B cell (primary cell): Measurements from ENCODE around the gene PHF11.

ENCODE experiments used
- EZH2 ChIP-seq: IDR thresholded peaks from 2 replicates; pipeline ENCODE4 v1.6.1; 2012; ENCODE audit warnings: borderline replicate concordance, low read depth, mild to moderate bottlenecking, moderate library complexity, low read length; ENCODE audit not compliant: insufficient read depth, poor library complexity, severe bottlenecking
- TF ChIP-seq, protein P1 (sequence below): fragments of 200-600 bp; IDR thresholded peaks from one replicate; pipeline ENCODE4 v1.8.0; 2022; ENCODE audit warnings: antibody characterized with exemption, mild to moderate bottlenecking

DNA sequence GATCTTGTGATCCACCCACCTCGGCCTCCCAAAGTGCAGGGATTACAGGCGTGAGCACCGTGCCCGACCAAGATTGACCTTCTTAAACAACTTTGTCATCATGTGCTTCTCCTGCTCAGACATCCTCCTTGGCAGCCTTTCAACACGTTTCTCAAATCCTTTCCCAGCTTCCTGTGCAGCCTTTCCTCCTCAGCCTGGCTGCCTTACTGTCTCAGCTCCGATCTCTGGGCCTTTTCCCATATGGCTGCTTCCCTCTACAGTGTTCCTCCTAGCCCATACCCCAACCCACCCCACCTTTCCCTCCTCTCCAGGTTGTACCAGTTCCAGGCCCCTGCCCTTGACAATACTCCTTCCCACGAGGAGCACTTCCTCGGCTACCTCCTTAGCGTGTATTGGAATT is 7.2 kb downstream of the PHF11 start:
- TF ChIP-seq, protein P1, sequence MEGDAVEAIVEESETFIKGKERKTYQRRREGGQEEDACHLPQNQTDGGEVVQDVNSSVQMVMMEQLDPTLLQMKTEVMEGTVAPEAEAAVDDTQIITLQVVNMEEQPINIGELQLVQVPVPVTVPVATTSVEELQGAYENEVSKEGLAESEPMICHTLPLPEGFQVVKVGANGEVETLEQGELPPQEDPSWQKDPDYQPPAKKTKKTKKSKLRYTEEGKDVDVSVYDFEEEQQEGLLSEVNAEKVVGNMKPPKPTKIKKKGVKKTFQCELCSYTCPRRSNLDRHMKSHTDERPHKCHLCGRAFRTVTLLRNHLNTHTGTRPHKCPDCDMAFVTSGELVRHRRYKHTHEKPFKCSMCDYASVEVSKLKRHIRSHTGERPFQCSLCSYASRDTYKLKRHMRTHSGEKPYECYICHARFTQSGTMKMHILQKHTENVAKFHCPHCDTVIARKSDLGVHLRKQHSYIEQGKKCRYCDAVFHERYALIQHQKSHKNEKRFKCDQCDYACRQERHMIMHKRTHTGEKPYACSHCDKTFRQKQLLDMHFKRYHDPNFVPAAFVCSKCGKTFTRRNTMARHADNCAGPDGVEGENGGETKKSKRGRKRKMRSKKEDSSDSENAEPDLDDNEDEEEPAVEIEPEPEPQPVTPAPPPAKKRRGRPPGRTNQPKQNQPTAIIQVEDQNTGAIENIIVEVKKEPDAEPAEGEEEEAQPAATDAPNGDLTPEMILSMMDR = no peak
- TF ChIP-seq EZH2 = no peak
